ENCODE measurements around the gene ZNF385B.
"Not testable (repeated sequence)": the region's sequence is repeated elsewhere in the genome, so short reads cannot be mapped to it uniquely, and the experiment has no call there.

ZNF385B gene

DNA sequence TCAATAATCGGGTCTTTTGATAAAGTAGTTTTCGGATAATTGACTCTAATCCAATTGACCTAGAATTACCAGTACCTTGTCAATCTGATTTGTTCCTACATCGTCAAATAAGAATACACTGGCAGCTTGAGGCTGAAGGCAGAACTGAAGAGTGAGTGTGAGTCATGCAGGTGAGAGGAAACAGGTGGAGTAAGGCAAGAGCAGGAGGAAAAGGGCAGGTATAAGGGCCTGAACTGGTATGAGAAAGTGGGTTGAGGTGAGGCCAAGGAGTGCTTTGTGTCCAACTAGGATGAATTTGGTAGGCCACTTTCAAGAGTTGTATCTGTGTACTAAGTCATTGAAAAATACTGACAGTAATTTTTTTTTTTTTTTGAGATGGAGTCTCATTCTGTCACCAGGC, 186.0 kb downstream of the ZNF385B start:
- no peak for DNase-seq

DNA sequence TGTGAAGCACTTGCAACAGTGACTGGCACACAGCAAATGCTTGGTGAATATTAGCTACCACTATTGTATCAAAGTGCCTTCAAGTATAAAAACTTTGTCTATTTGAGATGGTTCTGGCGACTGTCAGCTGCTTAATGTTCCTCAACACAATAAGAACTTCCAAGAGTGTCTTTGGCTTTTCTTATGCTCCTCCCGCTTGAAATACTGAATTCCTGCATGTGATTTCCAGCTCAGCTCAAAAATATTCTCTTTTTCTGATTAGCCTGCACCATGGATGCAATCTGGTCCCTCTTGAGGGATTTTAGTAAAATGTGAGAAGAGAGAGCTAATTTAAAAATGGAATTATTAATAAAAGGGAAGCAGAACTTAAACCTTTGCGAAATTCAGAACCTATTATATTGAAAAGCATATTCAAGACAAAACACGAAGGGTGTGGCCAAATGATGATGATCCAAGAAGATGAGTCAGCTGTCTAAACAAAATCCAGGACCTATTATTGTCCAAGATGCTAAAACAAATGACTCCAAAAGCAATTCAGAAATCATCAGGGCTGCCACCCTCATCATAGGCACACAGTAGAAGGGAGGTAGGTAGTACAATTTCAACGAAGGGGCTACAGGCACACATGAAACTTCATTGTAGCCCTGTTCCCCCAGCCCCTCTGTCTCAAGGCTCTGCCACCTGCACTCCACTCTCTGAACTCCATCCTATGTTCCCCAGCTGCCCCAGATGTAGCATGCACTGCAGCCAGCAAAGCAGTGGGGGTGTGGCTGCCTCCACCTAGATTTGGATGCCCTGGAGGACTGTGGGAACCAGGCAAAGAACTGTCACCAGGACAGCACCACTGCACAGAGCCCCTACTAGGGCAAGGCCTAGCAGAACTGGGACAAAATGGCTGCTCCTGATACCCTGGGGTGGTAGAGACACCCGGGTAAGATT, 190.1 kb downstream of the ZNF385B start:
- DNase-seq, result no peak

DNA sequence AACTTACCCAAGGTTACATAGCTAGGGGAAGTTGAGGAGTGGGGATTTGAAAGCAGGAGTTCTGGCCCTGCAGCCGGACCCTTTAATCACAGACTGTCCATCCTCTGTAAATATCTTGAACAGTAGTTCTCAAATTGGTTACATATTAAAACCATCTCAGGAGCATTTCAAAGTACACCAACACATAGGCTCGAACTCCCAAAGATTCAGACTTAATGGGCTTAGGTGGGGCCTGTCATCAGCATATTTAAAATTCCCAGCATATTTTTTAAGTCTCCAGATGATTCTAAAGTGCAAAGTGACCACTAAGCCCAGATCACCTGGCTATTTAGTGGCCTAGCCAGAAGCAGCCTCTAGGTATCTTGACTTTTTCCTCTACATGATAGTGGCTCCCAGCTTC, 192.2 kb downstream of the ZNF385B start:
- no peak for DNase-seq

GRCh38 chr2:179664972-179665812, 196.2 kb downstream of the ZNF385B start:
- DNase-seq, result no peak

- peak; percentile 73 for DNase-seq
Measured at GRCh38 chr2:179661986-179662385, 199.4 kb downstream of the ZNF385B start.

DNA sequence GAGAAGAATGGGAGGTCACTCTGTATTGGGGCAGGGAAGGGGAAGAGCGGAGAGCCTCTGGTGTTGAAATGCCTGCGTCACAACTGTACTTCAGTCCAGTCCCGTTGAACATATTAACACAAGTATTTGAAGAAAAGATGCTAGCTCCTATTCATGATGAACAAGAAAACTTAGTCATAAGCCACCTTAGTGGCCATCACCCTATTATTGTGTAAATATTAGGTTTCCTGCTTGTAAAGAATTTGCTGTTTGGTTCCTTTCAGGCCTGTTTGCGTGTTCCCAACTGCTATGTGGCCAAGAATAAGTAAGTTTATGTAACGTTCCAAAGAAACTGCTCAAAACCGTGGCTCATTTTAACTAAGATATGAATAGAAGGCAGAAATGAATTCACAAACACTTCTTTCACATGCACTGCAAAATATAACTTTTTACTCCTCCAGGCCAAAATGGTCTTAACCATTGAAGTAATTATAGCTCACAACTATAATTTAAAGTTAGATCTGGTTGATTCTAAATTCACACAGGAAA, 204.3 kb downstream of the ZNF385B start:
- DNase-seq, result no peak

DNA sequence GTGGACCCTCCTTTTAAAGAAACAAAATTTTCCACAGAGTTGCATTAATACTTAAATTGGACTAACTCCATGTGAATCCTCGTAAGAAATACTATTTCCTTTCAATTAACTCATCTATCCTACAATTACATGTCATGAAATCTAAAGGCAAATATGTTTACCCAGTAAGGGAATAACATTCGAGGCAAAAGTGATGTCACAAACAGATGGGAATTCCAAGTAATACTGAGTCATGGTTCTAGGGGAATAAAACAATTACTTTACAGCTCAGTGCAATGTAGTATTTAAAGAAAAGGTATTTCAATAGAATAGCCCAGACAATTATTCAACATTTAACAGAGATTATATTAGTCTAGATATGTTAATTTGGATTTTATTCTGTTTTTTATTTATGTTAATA, 205.8 kb downstream of the ZNF385B start:
- DNase-seq, result no peak

GRCh38 chr2:179654806-179655205, 206.6 kb downstream of the ZNF385B start:
- DNase-seq, result no peak

GRCh38 chr2:179652296-179652695, 209.1 kb downstream of the ZNF385B start:
- no peak for DNase-seq

- DNase-seq, result no peak
Measured at GRCh38 chr2:179650420-179650819, 211.0 kb downstream of the ZNF385B start.

- no peak for DNase-seq
Measured at GRCh38 chr2:179646862-179647587, 214.4 kb downstream of the ZNF385B start.

GRCh38 chr2:179646173-179646769, 215.1 kb downstream of the ZNF385B start:
- no peak for DNase-seq

DNA sequence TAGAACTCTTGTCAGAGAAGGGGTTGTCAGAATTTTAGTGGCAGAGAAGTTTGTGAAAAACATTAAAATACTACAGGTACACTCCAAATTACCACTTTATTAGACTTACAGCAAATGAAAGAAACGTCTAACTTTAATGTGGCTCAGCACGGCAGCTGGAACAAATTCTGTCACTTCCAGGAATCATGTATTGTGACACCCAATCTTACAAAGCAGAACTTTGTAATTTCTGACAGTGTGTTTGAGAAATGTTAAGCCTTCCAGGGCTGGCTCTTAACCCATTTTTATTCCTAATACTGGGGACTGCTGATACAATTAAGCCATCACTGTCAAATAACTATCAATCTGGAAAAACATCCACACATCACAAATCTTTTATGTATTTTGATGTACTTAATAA, 216.4 kb downstream of the ZNF385B start:
- DNase-seq, result no peak

DNA sequence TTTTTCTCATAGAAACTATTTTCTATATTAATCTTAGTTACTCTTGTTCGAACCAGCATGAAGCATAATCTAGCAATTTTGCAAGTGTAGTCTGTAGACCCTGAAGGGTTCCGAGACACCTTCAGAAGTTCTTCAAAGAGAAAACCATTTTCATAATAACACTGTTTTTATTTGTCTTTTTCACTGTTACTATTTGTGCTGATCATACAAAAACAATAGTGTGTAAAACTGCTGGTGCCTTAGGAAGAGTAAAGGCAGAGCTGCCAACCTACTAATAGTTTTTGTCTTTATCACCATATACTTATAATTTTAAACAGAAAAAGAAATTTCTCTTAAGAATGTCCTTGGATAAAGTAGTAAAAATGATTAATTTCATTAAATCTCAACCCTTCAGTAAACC, 218.9 kb downstream of the ZNF385B start:
- no peak for DNase-seq

DNA sequence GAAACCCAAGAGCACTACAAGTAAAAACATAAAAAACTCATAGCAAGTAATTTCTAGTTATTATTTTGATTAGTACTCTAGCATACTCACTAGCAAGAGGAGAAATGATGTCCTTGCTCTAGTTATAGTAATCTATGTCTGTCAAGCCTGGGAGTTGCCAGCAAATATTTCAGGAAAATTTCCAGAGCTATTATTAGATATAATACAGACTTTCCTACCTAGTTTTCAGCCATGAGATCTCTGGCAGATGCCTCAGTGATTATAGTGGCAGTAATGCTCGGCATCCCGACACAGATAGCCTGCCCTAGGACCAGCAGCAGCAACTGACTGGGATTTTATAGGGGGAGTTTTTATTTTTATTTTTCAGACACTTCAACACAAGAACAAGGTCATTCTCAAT, 224.4 kb downstream of the ZNF385B start:
- no peak for DNase-seq

- DNase-seq, result no peak
Measured at GRCh38 chr2:179636100-179636980, 225.1 kb downstream of the ZNF385B start.

GRCh38 chr2:179631769-179632385, 229.5 kb downstream of the ZNF385B start:
- DNase-seq, result peak; percentile 45

- not testable (repeated sequence) for DNase-seq
Measured at GRCh38 chr2:179629776-179630175, 231.6 kb downstream of the ZNF385B start.

- DNase-seq, result no peak
Measured at GRCh38 chr2:179626261-179626660, 235.2 kb downstream of the ZNF385B start.

DNA sequence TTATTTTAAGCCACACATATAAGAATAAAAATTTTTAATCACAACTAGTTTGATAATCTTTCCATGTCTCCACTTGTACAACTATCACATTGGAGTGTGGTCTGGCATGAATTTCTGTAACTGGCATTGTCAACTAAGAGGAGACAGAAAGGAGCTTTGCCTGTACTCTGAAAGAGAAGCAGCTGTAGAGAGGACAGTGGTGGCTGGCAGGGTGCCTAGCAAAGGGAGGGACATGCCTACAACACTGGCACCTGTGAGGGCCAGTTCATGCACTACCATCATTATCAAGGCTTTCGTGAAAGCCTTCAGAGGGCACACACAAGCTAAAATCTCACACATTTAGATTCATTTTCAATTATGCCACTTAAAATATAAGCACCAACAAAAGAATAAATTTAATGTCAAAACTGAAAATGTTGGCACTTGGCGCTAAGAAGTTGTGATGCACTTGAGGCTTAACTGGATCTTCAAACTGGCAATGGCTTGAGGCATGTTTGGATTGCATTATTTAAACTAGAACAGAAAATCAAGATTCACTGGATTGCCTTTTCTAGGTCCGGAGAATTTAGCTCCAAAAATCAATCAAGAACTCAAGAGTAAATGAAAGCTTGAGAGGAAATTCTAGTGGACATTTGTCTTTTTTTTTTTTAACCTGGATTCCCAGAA, 238.6 kb downstream of the ZNF385B start:
- no peak for DNase-seq

Data from MV-4-11 (cell line).